EH (cell line): Measurements from ENCODE around the gene NOX1.
"Not testable (repeated sequence)": the region's sequence is repeated elsewhere in the genome, so short reads cannot be mapped to it uniquely, and the experiment has no call there.

Experiments
- DNase-seq: peaks from one replicate; pipeline ENCODE4 v3.0.0-alpha.2; 2015; ENCODE audit warnings: low read depth

The NOX1 gene

GRCh38 chrX:100819534-100819836, 54.7 kb downstream of the NOX1 start:
- DNase-seq = no peak

GRCh38 chrX:100817340-100817739, 56.8 kb downstream of the NOX1 start:
- no peak for DNase-seq

GRCh38 chrX:100812216-100813158, 61.7 kb downstream of the NOX1 start:
- no peak for DNase-seq

- DNase-seq = not testable (repeated sequence)
These were observed 65.9 kb downstream of the NOX1 start for GRCh38 chrX:100808265-100808664.

- DNase-seq = no peak
These were observed 69.4 kb downstream of the NOX1 start for GRCh38 chrX:100804780-100805179.

GRCh38 chrX:100802843-100803242, 71.3 kb downstream of the NOX1 start:
- no peak for DNase-seq

- DNase-seq = no peak
These were observed 75.5 kb downstream of the NOX1 start for GRCh38 chrX:100798484-100799214.

- DNase-seq = no peak
These were observed 76.8 kb downstream of the NOX1 start for GRCh38 chrX:100797359-100797758.

GRCh38 chrX:100796371-100796770, 77.8 kb downstream of the NOX1 start:
- not testable (repeated sequence) for DNase-seq
